ENCODE data around the gene WNT7B.

DNA sequence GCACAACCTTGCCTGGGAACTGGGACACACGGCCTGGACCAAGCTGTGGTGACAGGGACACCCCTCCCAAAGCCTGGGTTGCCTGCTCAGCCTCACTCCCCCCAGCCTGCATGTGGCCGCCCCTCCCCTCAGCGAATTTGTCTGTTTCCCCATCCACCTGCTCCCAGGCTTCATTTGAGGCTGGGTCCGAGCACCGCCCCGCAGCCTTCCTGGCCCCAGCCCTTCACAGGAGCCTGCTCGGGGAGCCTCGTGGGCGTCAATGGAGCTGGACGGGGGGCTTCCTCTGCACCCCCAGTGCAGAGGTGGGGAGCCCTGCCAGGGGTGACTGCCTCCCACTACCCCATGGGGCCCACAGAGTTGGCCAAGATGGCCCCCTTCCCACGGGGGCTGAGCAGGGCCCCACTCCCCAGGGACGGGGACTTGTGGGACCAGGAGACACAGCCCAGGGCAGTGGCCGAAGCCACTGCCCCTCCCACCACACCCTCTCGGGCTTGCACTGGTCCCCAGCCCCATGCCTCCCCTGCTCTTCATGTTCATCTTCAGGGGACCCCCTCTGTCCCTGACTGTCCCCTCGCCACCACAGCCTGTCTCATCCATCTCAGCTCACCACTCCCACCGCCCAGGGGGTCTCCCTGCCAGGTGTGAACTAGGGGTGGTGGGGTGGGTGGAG, 91.7 kb downstream of the WNT7B start:
- TF ChIP-seq EP300 (IDR thresholded peaks at IDR 0.05) (no peak), POLR2A (IDR thresholded peaks at IDR 0.05) (no peak)
- TF ChIP-seq, protein P1, sequence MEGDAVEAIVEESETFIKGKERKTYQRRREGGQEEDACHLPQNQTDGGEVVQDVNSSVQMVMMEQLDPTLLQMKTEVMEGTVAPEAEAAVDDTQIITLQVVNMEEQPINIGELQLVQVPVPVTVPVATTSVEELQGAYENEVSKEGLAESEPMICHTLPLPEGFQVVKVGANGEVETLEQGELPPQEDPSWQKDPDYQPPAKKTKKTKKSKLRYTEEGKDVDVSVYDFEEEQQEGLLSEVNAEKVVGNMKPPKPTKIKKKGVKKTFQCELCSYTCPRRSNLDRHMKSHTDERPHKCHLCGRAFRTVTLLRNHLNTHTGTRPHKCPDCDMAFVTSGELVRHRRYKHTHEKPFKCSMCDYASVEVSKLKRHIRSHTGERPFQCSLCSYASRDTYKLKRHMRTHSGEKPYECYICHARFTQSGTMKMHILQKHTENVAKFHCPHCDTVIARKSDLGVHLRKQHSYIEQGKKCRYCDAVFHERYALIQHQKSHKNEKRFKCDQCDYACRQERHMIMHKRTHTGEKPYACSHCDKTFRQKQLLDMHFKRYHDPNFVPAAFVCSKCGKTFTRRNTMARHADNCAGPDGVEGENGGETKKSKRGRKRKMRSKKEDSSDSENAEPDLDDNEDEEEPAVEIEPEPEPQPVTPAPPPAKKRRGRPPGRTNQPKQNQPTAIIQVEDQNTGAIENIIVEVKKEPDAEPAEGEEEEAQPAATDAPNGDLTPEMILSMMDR (IDR thresholded peaks at IDR 0.05): no peak
